ENCODE measurements around the gene DAPK1.

Gene DAPK1

GRCh38 chr9:87618931-87619330 is 121.3 kb downstream of the DAPK1 start:
- no peak for DNase-seq

- no peak for DNase-seq
Observed at GRCh38 chr9:87619346-87619745, 121.7 kb downstream of the DAPK1 start.

GRCh38 chr9:87620731-87621322 is 123.2 kb downstream of the DAPK1 start:
- DNase-seq = no peak

GRCh38 chr9:87622098-87622497 is 124.4 kb downstream of the DAPK1 start:
- no peak for DNase-seq

- no peak for DNase-seq
Observed at GRCh38 chr9:87622923-87623322, 125.3 kb downstream of the DAPK1 start.

- DNase-seq = no peak
Observed at GRCh38 chr9:87628346-87628745, 130.7 kb downstream of the DAPK1 start.

GRCh38 chr9:87629104-87629503 is 131.4 kb downstream of the DAPK1 start:
- no peak for DNase-seq

- no peak for DNase-seq
Observed at GRCh38 chr9:87630266-87630665, 132.6 kb downstream of the DAPK1 start.

- DNase-seq = no peak
Observed at GRCh38 chr9:87630846-87631245, 133.2 kb downstream of the DAPK1 start.

GRCh38 chr9:87635656-87636501 is 138.2 kb downstream of the DAPK1 start:
- no peak for DNase-seq

GRCh38 chr9:87638292-87638691 is 140.6 kb downstream of the DAPK1 start:
- no peak for DNase-seq

GRCh38 chr9:87639949-87640348 is 142.3 kb downstream of the DAPK1 start:
- no peak for DNase-seq

- no peak for DNase-seq
Observed at GRCh38 chr9:87640385-87640795, 142.7 kb downstream of the DAPK1 start.

- DNase-seq = no peak
Observed at GRCh38 chr9:87641067-87641466, 143.4 kb downstream of the DAPK1 start.

- DNase-seq = no peak
Observed at GRCh38 chr9:87642330-87643106, 144.9 kb downstream of the DAPK1 start.

GRCh38 chr9:87643107-87643650 is 145.5 kb downstream of the DAPK1 start:
- no peak for DNase-seq

GRCh38 chr9:87643778-87644570 is 146.3 kb downstream of the DAPK1 start:
- no peak for DNase-seq

GRCh38 chr9:87644659-87645058 is 147.0 kb downstream of the DAPK1 start:
- no peak for DNase-seq

- no peak for DNase-seq
Observed at GRCh38 chr9:87646546-87646945, 148.9 kb downstream of the DAPK1 start.

- DNase-seq = no peak
Observed at GRCh38 chr9:87647114-87647513, 149.4 kb downstream of the DAPK1 start.

GRCh38 chr9:87648606-87649005 is 150.9 kb downstream of the DAPK1 start:
- no peak for DNase-seq

- no peak for DNase-seq
Observed at GRCh38 chr9:87650611-87651295, 153.1 kb downstream of the DAPK1 start.

Data from NCI-H526 treated with DMSO at 0.1 percent for 48 hours (cell line).